Stimulated activated CD8-positive, alpha-beta memory T cell treated with anti-CD3 and anti-CD28 coated beads, Interleukin-12 subunit alpha, Interleukin-12 subunit beta, amount 100 ng/mL, for 1 hour (primary cell): ENCODE data around the gene MORC3.
"Not testable (repeated sequence)": the region's sequence is repeated elsewhere in the genome, so short reads cannot be mapped to it uniquely, and the experiment has no call there.

Experiments used
- DNase-seq: peaks from one replicate; pipeline ENCODE4 v3.0.0-alpha.2; 2020; ENCODE audit warnings: low read depth

The MORC3 gene

DNA sequence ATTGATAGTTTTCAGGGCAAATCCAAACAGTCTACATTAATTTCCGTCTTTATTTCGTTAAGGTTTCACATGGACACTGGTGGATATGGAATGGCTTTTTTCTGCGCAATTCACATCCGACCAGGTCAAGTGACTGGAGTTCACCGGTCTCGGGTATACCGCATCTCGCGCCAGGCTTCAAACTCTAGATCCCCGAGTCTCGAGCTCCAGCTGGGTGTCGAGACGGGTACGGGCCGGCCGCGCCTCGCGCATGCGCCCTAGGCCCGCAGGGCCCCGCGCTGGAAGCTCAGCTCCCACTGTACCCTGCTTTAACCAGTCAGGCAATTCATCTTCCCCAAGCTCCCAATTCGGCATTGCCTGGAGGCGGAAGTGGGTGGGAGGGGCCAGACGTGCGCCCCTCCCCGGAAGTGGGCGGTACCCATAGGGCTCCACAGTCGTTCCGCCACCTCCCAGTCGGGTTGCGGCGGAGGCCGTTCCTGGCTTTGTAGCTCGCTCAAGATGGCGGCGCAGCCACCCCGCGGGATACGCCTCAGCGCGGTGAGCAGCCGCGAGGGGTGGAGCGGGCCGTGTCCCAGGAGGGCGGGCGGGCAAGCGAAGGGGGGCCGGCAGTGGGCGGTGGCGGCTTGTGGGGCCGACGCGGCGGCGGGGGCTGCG is at the start of gene MORC3:
TSS of gene MORC3 (plus strand) at position 431 of the 654 bp plus-strand sequence. CDS start at position 499, 68 bp downstream.
- peak; percentile 95 for DNase-seq

DNA sequence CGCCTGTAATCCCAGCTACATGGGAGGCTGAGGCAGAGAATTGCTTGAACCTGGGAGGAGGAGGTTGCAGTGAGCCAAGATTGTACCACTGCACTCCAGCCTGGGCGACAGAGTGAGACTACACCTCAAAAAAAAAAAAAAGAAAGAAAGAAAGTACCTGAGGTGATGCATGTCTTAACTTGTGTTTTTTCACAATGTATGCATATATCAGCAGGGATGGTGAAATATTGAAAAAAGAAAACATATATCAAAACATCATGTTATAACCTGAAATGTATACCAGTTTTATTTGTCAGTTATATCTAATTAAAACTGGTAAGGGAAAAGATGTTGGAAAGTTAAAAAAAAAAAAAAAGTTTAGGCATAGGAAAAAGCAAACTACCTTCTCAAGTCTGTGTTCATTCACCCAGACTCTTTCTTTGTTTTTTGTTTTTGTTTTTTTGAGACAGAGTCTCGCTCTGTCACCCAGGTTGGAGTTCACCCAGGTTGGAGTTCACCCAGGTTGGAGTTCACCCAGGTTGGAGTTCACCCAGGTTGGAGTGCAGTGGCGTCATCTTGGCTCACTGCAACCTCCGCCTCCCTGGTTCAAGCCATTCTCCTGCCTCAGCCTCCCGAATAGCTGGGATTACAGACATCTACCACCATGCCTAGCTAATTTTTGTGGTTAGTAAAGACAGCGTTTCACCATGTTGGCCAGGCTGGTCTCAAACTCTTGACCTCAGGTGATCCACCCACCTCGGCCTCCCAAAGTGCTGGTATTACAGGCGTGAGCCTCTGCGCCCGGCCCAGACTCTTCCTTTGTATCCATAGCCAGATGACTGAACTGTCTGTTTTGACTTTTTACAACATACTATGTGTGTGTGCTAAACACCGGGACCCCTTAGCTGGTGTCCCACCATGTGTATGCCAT is 49.0 kb upstream of the MORC3 start:
- DNase-seq, result not testable (repeated sequence)

DNA sequence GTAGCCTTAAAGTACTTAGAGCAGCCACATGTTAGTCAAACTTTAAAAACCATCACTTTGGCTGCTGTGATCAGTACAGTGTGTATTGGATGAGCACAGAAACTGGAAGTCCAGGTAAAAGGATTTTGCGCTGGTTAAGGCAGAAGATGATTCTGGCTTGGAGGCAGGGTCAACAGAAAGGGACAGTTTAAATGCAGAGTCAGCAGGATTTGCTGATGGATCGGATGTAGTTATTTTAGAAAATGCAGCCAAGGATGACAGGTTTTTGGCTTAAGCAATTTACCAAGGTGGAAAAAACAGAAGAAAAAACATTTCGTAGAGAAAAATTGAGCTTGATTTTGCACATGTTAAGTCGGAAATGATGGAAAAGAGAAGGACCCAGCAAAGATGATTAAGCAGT is 45.9 kb upstream of the MORC3 start:
- no peak for DNase-seq

- no peak for DNase-seq
Observed at GRCh38 chr21:36282568-36283230, 37.3 kb upstream of the MORC3 start.

DNA sequence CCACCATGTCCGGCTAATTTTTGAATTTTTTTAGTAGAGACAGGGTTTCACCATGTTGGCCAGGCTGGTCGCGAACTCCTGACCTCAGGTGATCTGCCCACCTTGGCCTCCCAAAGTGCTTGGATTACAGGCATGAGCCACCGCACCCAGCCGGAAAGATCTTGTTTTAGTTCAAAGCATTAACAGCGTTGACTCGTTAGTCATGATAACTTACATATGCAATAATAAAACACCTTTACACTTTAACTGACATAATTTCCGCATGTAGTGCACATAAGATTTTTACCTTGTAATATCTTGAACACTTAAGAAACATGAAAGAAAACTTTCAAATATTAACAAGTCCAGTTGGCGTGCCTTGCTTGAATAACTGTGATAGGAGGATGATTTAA is 36.8 kb upstream of the MORC3 start:
- not testable (repeated sequence) for DNase-seq

DNA sequence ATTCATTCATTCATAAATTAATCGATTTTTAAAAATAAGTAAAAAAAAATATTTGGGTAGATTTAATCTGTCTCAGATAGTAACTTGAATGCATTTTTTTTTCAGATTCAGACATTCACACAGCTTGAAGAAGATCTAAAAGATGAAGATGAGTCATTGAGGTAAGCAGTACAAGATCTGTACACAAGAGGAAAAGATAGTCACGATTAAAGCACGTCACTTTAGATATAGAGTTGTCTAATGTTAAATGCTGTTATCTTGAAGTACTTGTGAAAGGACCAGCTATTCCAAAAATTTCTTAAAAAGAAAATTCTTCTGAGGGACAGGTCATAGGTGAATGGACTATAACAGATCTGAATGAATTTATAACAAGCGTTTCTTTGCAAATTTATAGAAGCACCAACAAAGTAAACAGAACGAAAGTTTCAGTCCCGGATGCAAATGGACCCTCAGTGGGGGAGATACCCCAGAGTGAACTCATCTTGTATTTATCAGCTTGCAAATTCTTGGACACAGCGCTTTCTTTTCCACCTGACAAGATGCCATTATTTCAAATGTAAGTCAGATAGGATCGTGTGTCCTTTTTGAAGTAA is 31.2 kb upstream of the MORC3 start:
- no peak for DNase-seq

- DNase-seq, result no peak
Observed at GRCh38 chr21:36291509-36291908, 28.5 kb upstream of the MORC3 start.

DNA sequence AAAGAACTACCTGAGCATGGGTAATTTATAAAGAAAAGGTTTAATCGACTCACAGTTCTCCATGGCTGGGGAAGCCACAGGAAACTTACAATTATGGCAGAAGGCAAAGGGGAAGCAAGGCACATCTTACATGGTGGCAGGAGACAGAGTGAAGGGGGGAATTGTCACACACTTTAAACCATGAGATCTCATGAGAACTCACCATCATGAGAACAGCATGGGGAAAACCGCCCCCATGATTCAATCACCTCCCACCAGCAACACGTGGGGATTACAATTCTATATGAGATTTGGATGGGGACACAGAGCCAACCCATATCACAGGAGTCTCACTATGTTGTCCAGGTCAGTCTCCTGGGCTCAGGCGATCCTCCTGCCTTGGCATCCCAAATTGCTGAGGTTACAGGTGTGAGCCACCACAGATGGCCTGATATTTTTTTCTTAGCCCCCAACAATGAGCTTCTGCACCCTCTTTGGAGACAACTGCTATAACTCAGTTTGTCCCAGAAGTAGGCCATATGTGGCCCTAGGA is 22.5 kb upstream of the MORC3 start:
- DNase-seq, result no peak

- DNase-seq, result peak; percentile 42
Observed at GRCh38 chr21:36297938-36298572, 21.9 kb upstream of the MORC3 start.

- no peak for DNase-seq
Observed at GRCh38 chr21:36306872-36307534, 13.0 kb upstream of the MORC3 start.

DNA sequence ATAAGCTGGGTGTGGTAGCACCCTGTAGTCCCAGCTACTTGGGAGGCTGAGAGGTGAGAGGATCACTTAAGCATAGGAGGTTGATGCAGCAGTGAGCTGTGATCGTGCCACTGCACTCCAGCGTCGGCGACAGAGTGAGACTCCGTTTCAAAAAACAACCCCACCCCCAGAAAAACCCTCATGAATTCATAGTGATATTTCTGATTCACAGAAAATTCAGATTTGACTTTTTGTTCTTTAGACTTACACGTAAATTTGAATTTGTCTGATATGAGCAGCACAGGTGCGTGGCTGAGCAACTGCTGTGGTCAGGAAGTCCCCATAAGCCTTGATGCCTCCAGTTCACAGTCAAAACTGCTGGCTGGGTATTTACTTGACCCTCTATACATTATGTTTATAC is 10.0 kb upstream of the MORC3 start:
- no peak for DNase-seq

DNA sequence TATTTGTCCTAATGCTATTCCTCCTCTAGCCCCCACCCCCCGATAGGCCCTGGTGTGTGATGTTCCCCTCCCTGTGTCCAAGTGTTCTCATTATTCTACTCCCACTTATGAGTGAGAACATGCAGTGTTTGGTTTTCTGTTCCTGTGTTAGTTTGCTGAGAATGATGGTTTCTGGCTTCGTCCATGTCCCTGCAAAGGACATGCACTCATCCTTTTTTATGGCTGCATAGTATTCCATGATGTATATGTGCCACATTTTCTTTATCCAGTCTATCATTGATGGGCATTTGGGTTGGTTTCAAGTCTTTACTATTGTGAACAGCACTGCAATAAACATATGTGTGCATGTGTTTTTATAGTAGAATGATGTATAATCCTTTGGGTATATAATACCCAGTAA is 6.6 kb upstream of the MORC3 start:
- not testable (repeated sequence) for DNase-seq

GRCh38 chr21:36316045-36316444 is 4.0 kb upstream of the MORC3 start:
- DNase-seq, result not testable (repeated sequence)

DNA sequence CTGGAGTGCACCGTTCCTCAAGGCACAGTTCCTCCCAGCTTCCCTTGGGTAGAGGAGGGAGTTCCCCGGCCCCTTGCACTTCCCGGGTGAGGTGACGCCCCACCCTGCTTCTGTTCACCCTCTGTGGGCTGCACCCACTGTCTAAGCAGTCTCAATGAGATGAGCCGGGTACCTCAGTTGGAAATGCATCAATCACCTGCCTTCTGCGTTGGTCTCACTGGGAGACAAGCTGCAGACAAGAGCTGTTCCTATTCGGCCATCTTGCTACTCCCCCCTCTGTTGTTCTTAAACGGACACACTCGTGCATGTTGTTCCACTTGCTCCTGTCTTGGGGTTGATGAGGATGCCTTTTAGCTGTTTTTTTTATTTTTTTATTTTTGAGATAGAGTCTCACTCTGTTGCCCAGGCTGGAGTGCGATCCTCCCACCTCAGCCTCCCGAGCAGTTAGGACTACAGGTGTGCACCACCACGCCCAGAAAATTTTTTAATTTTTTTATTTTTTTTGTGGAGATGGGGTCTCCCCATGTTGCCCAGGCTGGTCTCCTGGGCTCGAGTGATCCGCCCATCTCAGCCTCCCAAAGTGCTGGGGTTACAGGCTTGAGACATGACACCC is 3.0 kb upstream of the MORC3 start:
- DNase-seq, result no peak

DNA sequence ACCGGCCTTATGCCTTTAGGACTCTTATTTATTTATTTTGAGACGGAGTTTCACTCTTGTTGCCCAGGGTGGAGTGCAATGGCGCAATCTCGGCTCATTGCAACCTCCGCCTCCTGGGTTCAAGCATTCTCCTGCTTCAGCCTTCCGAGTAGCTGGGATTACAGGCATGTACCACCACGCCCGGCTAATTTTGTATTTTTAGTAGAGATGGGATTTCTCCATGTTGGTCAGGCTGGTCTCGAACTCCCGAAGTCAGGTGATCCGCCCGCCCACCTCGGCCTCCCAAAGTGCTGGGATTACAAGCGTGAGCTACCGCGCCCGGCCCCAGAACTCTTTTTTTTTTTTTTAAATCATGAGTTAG is 611 bp upstream of the MORC3 start:
- not testable (repeated sequence) for DNase-seq

- peak; percentile 17 for DNase-seq
Observed at GRCh38 chr21:36320421-36321324, 676 bp downstream of the MORC3 start.

DNA sequence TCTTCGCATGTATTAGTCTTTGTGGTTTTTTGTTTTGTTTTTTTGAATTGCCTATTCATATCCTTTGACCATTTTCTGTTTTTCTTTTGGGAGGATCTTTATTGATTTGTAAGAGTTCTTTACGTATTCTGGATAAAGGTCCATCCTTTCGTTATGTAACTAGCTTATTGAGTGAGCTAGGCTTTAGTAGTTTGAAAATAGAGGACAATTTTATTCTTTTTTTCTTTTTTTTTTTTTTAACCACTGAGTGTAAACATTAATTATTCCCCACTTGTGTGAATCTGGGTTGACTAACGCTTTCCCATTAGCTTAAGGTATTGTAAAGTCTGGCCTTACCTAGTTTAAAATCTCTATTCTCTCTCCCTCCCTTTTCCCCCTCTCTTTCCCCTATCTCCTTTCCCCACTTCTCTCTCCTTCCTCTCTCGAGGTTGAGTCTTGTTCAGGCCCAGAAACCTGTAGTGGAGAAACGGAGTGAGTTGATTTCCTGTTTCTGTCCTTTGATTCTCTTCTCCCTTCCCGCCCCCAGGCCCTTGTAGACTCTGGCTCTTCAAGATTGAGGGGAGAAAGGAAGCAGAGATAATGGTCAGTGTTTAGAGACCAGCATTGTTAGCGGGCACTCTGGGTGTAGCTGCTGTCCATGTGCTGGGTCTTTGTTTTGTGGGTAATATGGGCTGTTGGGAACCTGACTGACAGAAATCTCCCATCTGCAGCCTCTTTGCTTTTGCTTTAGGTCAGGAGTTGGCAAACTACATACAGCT is 1.5 kb downstream of the MORC3 start:
- no peak for DNase-seq

DNA sequence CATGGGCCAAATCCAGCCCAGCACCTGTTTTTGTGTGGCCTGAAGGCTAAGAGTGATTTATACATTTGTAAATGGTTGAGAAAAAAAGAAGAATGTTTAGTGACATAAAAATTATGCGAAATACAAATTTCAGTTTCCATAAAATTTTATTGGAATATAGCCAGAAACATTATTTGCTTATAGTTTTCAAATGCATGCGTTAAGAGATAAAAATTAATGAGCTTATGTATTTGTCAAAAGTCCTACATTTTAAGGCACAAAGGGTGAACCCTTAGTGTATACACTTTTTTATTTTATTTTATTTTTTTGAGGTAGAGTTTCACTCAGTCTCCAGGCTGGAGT is 2.1 kb downstream of the MORC3 start:
- DNase-seq, result no peak

- no peak for DNase-seq
Observed at GRCh38 chr21:36323032-36323431, 3.0 kb downstream of the MORC3 start.
